ENCODE results near the gene PLA2G5. TPM values are rescaled to one million over a fixed set of nuclear protein-coding genes. Genes with fewer than 3 reads are reported as not detected.
A peak's percentile ranks its signal among the peaks of the same experiment; 100 is the strongest.

Gene PLA2G5
- total RNA-seq, 2 donors from 2014 or later: 18.7 to 19.2 TPM

DNA sequence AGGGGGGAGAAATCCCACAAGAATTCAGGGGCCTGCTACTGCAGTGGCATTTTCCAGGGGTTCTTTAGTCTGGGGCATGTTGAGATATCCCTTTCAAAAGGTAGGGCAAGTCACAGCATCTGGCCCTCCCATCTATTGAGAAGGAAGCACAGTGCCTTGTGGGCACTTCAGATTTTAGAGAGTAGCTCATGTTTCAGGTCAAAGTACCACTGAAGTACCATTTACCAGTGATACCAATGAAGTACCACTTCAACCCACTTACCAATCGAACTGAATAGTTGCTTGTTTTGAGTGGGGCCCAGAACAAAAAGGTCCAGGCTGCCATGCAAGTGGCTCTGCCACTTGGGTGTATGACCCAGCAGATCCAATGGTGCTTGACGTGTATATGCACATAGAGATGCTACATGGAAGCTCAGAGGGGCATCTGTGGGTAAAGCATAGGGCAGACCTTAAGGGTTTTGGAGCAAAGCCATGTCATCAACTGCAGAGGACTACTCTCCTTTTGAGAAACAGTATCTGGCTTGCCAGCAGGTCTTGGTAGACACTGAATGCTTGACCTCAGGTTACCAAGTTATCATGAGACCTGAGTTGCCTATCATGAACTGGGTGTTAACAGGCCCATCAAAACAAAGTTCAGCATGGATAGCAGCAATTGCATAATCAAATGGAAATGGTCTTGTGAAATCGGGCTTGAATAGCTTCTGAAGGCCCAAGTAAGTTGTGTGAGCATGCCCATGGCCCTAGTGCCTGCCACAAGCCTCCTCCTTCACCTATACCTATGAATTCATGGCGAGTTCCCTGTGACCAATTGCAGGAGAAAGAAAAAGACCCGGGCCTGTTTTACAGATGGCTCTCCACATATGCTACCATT, 25.8 kb downstream of the PLA2G5 start:
- no peak overlapping the region for H3K4me3 ChIP-seq
- H3K27ac ChIP-seq: no peak overlapping the region
- TF ChIP-seq, protein P1, sequence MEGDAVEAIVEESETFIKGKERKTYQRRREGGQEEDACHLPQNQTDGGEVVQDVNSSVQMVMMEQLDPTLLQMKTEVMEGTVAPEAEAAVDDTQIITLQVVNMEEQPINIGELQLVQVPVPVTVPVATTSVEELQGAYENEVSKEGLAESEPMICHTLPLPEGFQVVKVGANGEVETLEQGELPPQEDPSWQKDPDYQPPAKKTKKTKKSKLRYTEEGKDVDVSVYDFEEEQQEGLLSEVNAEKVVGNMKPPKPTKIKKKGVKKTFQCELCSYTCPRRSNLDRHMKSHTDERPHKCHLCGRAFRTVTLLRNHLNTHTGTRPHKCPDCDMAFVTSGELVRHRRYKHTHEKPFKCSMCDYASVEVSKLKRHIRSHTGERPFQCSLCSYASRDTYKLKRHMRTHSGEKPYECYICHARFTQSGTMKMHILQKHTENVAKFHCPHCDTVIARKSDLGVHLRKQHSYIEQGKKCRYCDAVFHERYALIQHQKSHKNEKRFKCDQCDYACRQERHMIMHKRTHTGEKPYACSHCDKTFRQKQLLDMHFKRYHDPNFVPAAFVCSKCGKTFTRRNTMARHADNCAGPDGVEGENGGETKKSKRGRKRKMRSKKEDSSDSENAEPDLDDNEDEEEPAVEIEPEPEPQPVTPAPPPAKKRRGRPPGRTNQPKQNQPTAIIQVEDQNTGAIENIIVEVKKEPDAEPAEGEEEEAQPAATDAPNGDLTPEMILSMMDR (IDR thresholded peaks at IDR 0.05): no peak
- DNase-seq (ENCODE audit: low spot score) (no peak), ATAC-seq (ENCODE audit: insufficient number of reproducible peaks, low FRiP score, low read depth) (no peak)
- H3K36me3 ChIP-seq: no peaks in the 10 kb centered on the region
- no peaks in the 10 kb centered on the region for H3K27me3 ChIP-seq (replicated peaks; ENCODE audit: insufficient read depth)
- no peaks in the 10 kb centered on the region for H3K9me3 ChIP-seq
- no peaks in the 10 kb centered on the region for H3K4me1 ChIP-seq (ENCODE audit: control insufficient read depth in 1 of 2, low read depth in 2 of 2)

DNA sequence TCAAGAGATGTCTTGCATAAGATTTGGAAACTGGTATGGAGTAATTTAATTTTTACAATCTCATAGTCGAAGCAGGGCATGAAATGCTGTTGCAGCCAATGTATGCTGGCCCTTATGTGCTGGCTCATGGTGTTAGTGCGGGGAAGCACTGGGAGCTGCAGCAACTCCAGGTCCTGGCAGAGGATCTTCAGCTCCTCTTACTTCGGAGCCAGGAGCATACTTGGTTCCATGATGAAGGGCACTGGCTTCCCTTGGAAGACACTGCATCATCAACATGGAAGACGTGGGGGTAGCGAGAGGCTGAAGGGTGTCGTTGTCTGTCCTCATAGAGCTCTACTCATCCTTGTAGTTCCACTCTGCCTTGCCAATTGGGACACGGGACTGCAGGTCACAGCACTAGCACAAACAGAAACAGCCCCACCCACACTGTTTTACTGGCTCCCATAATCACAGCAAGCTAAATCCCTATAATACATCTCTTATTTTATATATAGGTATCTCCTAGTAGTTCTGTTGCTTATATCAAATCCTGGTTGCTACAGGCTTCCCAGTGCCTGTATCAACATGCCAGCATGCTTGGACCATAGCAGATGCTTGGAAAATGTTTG, 26.9 kb downstream of the PLA2G5 start:
- H3K27me3 ChIP-seq (replicated peaks; ENCODE audit: insufficient read depth): no peaks in the 10 kb centered on the region
- DNase-seq (ENCODE audit: low spot score) (no peak), ATAC-seq (ENCODE audit: insufficient number of reproducible peaks, low FRiP score, low read depth) (no peak)
- no peaks in the 10 kb centered on the region for H3K36me3 ChIP-seq
- no peak overlapping the region for H3K27ac ChIP-seq
- H3K4me3 ChIP-seq: no peak overlapping the region
- TF ChIP-seq, protein P1 (IDR thresholded peaks at IDR 0.05): no peak
- no peaks in the 10 kb centered on the region for H3K4me1 ChIP-seq (ENCODE audit: control insufficient read depth in 1 of 2, low read depth in 2 of 2)
- H3K9me3 ChIP-seq: no peaks in the 10 kb centered on the region

GRCh38 chr1:20099533-20099932, 29.5 kb downstream of the PLA2G5 start:
- no peak overlapping the region for H3K4me3 ChIP-seq
- no peak for DNase-seq (ENCODE audit: low spot score)
- H3K4me1 ChIP-seq (ENCODE audit: control insufficient read depth in 1 of 2, low read depth in 2 of 2): no peaks in the 10 kb centered on the region
- ATAC-seq (ENCODE audit: insufficient number of reproducible peaks, low FRiP score, low read depth): no peak
- no peaks in the 10 kb centered on the region for H3K36me3 ChIP-seq
- H3K27me3 ChIP-seq (replicated peaks; ENCODE audit: insufficient read depth): no peaks in the 10 kb centered on the region
- H3K27ac ChIP-seq: no peak overlapping the region
- TF ChIP-seq, protein P1 (IDR thresholded peaks at IDR 0.05): no peak
- H3K9me3 ChIP-seq: no peaks in the 10 kb centered on the region

GRCh38 chr1:20100632-20101355, 30.8 kb downstream of the PLA2G5 start:
- H3K9me3 ChIP-seq: no peaks in the 10 kb centered on the region
- H3K27me3 ChIP-seq (replicated peaks; ENCODE audit: insufficient read depth): no peaks in the 10 kb centered on the region
- ATAC-seq (ENCODE audit: insufficient number of reproducible peaks, low FRiP score, low read depth) (no peak), DNase-seq (ENCODE audit: low spot score) (no peak)
- H3K4me1 ChIP-seq (ENCODE audit: control insufficient read depth in 1 of 2, low read depth in 2 of 2): no peaks in the 10 kb centered on the region
- no peak overlapping the region for H3K27ac ChIP-seq
- H3K36me3 ChIP-seq: no peaks in the 10 kb centered on the region
- TF ChIP-seq, protein P1 (IDR thresholded peaks at IDR 0.05): peak; percentile 37
- H3K4me3 ChIP-seq: no peak overlapping the region

DNA sequence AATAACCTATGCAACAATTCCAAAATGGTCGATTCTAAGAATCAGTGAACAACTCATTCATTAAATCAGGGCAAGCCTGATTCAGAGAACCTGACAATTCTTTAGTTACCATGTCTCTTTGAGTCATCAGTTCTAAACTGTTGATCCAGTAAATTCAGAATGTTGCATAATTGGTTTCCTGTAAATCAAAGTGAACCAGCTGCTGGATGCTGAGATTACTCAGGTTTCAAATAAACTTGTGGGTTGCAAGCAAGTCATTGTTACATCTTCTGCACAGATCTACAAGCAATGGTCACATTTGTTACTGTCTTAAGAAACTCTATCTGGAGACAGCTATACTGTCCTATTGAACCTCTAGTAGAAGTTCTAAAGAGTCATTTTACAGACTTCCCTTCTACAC, 32.9 kb downstream of the PLA2G5 start:
- H3K9me3 ChIP-seq: no peaks in the 10 kb centered on the region
- no peaks in the 10 kb centered on the region for H3K4me1 ChIP-seq (ENCODE audit: control insufficient read depth in 1 of 2, low read depth in 2 of 2)
- no peak for ATAC-seq (ENCODE audit: insufficient number of reproducible peaks, low FRiP score, low read depth)
- no peaks in the 10 kb centered on the region for H3K27me3 ChIP-seq (replicated peaks; ENCODE audit: insufficient read depth)
- no peak overlapping the region for H3K4me3 ChIP-seq
- no peaks in the 10 kb centered on the region for H3K36me3 ChIP-seq
- H3K27ac ChIP-seq: no peak overlapping the region
- TF ChIP-seq, protein P1 (IDR thresholded peaks at IDR 0.05): no peak
- DNase-seq (ENCODE audit: low spot score): no peak

All from thoracic aorta (tissue), 2 donors.